CD14-positive monocyte (primary cell): Measurements from ENCODE around the gene SLC7A4. TPM values are rescaled to one million over a fixed set of nuclear protein-coding genes. Genes with fewer than 3 reads are reported as not detected.

Source experiments
- DNase-seq, 3 donors: peaks; one replicate each; pipeline ENCODE4 v3.0.0-alpha.2; 2011 to 2022
- H2AFZ ChIP-seq: 2 replicates; pipeline ENCODE4 v1.6.0; 2012; ENCODE audit warnings: mild to moderate bottlenecking, low read depth, low read length, inconsistent platforms; ENCODE audit not compliant: insufficient read depth, poor library complexity, severe bottlenecking
- H3K27ac ChIP-seq, 2 donors: 1 replicate in 1 of 2; 2 replicates in 1 of 2; pipeline ENCODE4 v1.5.1; 2012 to 2013; ENCODE audit warnings: low read length in 2 of 2, control low read depth in 1 of 2, inconsistent platforms in 1 of 2, low read depth in 1 of 2, mild to moderate bottlenecking in 1 of 2
- H3K27me3 ChIP-seq, 2 donors: one replicate each; pipeline versions ENCODE4 v1.6.0 to v1.6.1; 2011 to 2013; ENCODE audit warnings: low read length in 2 of 2; ENCODE audit not compliant: control insufficient read depth in 2 of 2, insufficient read depth in 2 of 2
- H3K36me3 ChIP-seq, 2 donors: replicated peaks in 1 of 2; 1 replicate in 1 of 2; 2 replicates in 1 of 2; pipeline versions ENCODE4 v1.5.1 to v1.6.1; 2012 to 2013; ENCODE audit warnings: low read length in 2 of 2, control low read depth in 1 of 2, inconsistent platforms in 1 of 2, mild to moderate bottlenecking in 1 of 2; ENCODE audit not compliant: insufficient read depth in 2 of 2, control insufficient read depth in 1 of 2
- H3K4me1 ChIP-seq, 2 donors: 1 replicate in 1 of 2; 2 replicates in 1 of 2; pipeline versions ENCODE4 v1.5.1 to v1.6.1; 2012 to 2013; ENCODE audit warnings: low read length in 2 of 2, control low read depth in 1 of 2, inconsistent platforms in 1 of 2, mild to moderate bottlenecking in 1 of 2, moderate library complexity in 1 of 2; ENCODE audit not compliant: insufficient read depth in 2 of 2, control insufficient read depth in 1 of 2
- H3K4me2 ChIP-seq: replicated peaks from 2 replicates; pipeline ENCODE3; 2012; ENCODE audit warnings: low read length, moderate library complexity, mild to moderate bottlenecking; ENCODE audit not compliant: poor library complexity, severe bottlenecking; ENCODE audit errors: extremely low read depth
- H3K4me3 ChIP-seq, 3 experiments: fragments of 200-600 bp in 1 of 3; sonication (generic) in 1 of 3; replicated peaks in 1 of 3; 1 replicate in 2 of 3; 2 replicates in 1 of 3; pipeline ENCODE4 v1.5.1; 2011 to 2013; ENCODE audit warnings: low read length in 3 of 3, mild to moderate bottlenecking in 3 of 3, control low read depth in 2 of 3, low read depth in 2 of 3, inconsistent platforms in 1 of 3, moderate library complexity in 1 of 3
- H3K79me2 ChIP-seq: 2 replicates; pipeline ENCODE4 v1.6.0; 2012; ENCODE audit warnings: mild to moderate bottlenecking, control low read depth, inconsistent platforms, low read length, moderate library complexity; ENCODE audit not compliant: insufficient read depth
- H3K9ac ChIP-seq: 2 replicates; pipeline ENCODE4 v1.6.0; 2017; ENCODE audit warnings: low read length, mild to moderate bottlenecking; ENCODE audit not compliant: insufficient read depth, poor library complexity, severe bottlenecking
- H3K9me3 ChIP-seq, 2 donors: replicated peaks in 1 of 2; 1 replicate in 1 of 2; 2 replicates in 1 of 2; pipeline versions ENCODE4 v1.5.1 to v1.6.1; 2012 to 2013; ENCODE audit warnings: low read length in 2 of 2, control low read depth in 1 of 2; ENCODE audit not compliant: control insufficient read depth in 1 of 2, insufficient read depth in 1 of 2
- H4K20me1 ChIP-seq: 2 replicates; pipeline ENCODE4 v1.6.0; 2012; ENCODE audit warnings: mild to moderate bottlenecking, low read length, control low read depth, moderate library complexity; ENCODE audit not compliant: insufficient read depth
- H3K27ac Mint-ChIP-seq, 7 donors: one replicate each; pipeline ENCODE4 v1.8.0; 2020; ENCODE audit warnings: mild to moderate bottlenecking in 7 of 7, mixed read lengths in 7 of 7, moderate library complexity in 6 of 7, inconsistent platforms in 2 of 7
- H3K27me3 Mint-ChIP-seq, 3 donors: one replicate each; pipeline ENCODE4 v1.8.0; 2021 to 2022; ENCODE audit warnings: low read depth in 3 of 3, mild to moderate bottlenecking in 3 of 3, mixed read lengths in 3 of 3, moderate library complexity in 3 of 3, inconsistent platforms in 1 of 3
- H3K36me3 Mint-ChIP-seq, 2 donors: one replicate each; pipeline ENCODE4 v1.8.0; 2020; ENCODE audit warnings: mixed read lengths in 2 of 2, inconsistent platforms in 1 of 2, mild to moderate bottlenecking in 1 of 2
- H3K4me1 Mint-ChIP-seq: one replicate; pipeline ENCODE4 v1.8.0; 2020; ENCODE audit warnings: mild to moderate bottlenecking, mixed read lengths
- H3K4me3 Mint-ChIP-seq, 2 donors: one replicate each; pipeline ENCODE4 v1.8.0; 2020; ENCODE audit warnings: mild to moderate bottlenecking in 2 of 2, mixed read lengths in 2 of 2, moderate library complexity in 1 of 2
- H3K9me3 Mint-ChIP-seq, 7 donors: one replicate each; pipeline ENCODE4 v1.8.0; 2020 to 2022; ENCODE audit warnings: mixed read lengths in 7 of 7, mild to moderate bottlenecking in 6 of 7, moderate library complexity in 6 of 7, inconsistent platforms in 2 of 7
- WGBS: methylation state at CpG from one replicate; pipeline ENCODE4 v1.1.5; 2013; ENCODE audit warnings: missing lambda C conversion rate; ENCODE audit not compliant: insufficient coverage; 5-methylcytosine and 5-hydroxymethylcytosine counted together
- intact Hi-C, 2 donors: fragments of 100-400 bp; cut with micrococcal nuclease; formaldehyde crosslinking; loops; one replicate each; pipeline versions ENCODE4 v1.15.0 to v1.15.1; 2023
- polyA plus RNA-seq, 3 donors: library from polyadenylated mRNA; depleted of rRNA in 1 of 3; unstranded in 2 of 3; stranded (reverse) in 1 of 3; fragments of 300-500 nt in 2 of 3; fragments of >200 nt in 1 of 3; fragmentation: Illumina TruSeq in 2 of 3; gene quantifications; 1 replicate in 2 of 3; 2 replicates in 1 of 3; pipeline ENCODE4 v1.2.3, GENCODE V29; 2012 to 2021
- TF ChIP-seq, protein P1 (sequence below): fragments of 200-600 bp; IDR thresholded peaks from one replicate; pipeline ENCODE4 v1.8.0; 2022; ENCODE audit warnings: antibody characterized with exemption, mild to moderate bottlenecking

SLC7A4 gene
- polyA plus RNA-seq, 3 donors, result not detected

DNA sequence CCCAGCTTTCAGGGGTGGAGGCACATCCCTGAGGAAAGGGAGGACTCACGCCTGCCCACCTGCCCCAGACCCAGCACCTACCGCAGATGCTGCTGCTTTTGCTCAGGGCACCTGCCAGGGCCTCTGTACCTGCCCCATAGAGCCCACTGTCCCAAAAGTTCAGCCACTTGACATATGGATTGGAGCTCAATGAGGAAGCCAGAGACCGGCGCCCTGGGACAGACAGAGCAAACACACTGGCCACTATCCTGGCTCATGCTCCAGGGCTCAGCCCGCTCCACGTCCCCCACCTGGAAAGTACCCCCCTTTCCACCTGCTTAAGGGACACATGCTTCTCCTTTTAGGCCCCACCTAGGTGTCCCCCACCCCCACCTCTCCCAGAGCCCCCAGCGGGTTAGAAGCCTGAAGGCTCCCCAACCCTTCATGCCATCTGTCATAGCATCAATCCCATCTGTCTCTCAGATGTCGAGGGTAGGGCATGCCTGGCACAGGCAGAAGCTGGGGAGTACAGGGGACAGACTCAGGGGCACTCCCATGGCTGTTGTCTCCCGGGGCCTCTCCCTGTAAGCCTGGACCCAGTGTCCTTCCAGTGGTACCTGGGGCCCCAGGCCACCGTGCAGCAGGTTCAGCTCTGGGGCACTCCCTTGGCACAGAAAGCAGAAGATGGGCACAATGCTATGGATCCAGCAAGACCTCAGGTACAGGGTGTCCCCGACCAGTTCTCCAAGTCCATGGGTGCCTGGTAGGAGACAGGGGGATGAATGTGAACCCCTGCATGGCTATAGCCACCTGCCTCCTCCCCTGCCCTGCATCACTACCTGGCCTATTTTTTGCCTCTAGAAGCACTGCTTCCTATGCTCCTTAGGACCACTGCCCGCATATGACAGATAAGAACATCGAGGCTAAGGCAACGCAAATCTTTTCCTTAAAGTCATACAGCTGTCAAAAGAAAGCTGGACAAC is 19.6 kb downstream of the SLC7A4 start:
- Mint-ChIP-seq H3K36me3 (no peaks in the 10 kb centered on the region), H3K9me3 (peaks cover 0 to 3% (median 0%) of the 10 kb centered on the region in 7 donors), H3K4me1 (peaks cover 13% of the 10 kb centered on the region), H3K27ac (peak overlapping the region in 3 of 7 donors; percentile 40 to 63 (median 41)), H3K4me3 (peak overlapping the region in 1 of 2 donors; percentile 39), H3K27me3 (peaks cover 9 to 39% (median 13%) of the 10 kb centered on the region in 3 donors)
- H3K4me1 ChIP-seq, result peaks cover 15 to 19% of the 10 kb centered on the region in 2 donors
- no peaks in the 10 kb centered on the region for H3K79me2 ChIP-seq
- no peaks in the 10 kb centered on the region for H3K36me3 ChIP-seq
- H4K20me1 ChIP-seq, result no peaks in the 10 kb centered on the region
- H3K27me3 ChIP-seq, result peaks cover 0 to 14% of the 10 kb centered on the region in 2 donors
- TF ChIP-seq, protein P1, sequence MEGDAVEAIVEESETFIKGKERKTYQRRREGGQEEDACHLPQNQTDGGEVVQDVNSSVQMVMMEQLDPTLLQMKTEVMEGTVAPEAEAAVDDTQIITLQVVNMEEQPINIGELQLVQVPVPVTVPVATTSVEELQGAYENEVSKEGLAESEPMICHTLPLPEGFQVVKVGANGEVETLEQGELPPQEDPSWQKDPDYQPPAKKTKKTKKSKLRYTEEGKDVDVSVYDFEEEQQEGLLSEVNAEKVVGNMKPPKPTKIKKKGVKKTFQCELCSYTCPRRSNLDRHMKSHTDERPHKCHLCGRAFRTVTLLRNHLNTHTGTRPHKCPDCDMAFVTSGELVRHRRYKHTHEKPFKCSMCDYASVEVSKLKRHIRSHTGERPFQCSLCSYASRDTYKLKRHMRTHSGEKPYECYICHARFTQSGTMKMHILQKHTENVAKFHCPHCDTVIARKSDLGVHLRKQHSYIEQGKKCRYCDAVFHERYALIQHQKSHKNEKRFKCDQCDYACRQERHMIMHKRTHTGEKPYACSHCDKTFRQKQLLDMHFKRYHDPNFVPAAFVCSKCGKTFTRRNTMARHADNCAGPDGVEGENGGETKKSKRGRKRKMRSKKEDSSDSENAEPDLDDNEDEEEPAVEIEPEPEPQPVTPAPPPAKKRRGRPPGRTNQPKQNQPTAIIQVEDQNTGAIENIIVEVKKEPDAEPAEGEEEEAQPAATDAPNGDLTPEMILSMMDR, result no peak
- no peak overlapping the region for H3K4me2 ChIP-seq
- 95% methylated on average over 12 of the region's 14 CpGs for WGBS
- no peak overlapping the region for H3K9ac ChIP-seq
- H3K27ac ChIP-seq, result no peak overlapping the region
- intact Hi-C loops, result loop anchor here in 1 of 2 donors (5.0 to 10.0 kb wide), 2 partner anchors 50 to 128 kb away; no protein-coding TSS in a partner anchor
- H3K9me3 ChIP-seq, result no peaks in the 10 kb centered on the region
- H2AFZ ChIP-seq, result no peak overlapping the region
- no peak overlapping the region for H3K4me3 ChIP-seq
- DNase-seq, result no peak

DNA sequence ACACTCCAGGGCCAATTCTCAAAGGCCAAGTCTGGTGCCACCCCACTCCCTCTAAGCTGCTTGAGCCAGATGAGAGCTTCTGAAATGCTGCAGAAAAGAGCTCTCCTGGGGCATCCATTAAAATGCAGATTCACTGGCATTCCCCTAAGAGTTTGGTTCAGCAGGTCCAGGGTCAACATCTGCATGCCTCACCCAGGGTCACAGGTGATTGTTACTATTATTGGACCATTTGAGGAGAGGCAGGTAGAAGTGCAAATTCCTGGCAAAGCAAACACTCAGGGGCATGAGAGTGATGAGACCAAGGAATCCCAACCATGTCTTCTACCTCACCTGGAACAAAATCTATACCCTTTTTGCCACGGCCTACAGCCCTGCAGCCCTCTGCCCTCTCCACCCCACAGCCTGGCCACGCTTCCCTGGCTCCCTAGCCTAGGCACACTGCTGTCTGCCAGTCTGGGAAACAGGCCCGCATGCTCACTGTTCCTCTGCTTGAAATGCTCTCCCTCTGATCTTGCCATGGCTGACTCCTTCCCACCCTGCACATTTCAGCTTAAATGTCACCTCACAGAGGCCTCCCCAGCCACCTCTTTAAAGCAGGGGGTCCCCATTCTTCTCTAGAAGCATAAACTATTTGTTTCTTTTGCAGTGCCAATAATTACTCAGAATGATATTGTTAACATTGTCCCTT is 21.8 kb downstream of the SLC7A4 start:
- Mint-ChIP-seq H3K4me3 (no peak overlapping the region), H3K27ac (peak overlapping the region in 1 of 7 donors; percentile 26), H3K27me3 (peaks cover 11 to 26% (median 12%) of the 10 kb centered on the region in 3 donors), H3K36me3 (no peaks in the 10 kb centered on the region), H3K9me3 (no peaks in the 10 kb centered on the region), H3K4me1 (peaks cover 13% of the 10 kb centered on the region)
- Histone ChIP-seq H3K79me2 (no peaks in the 10 kb centered on the region), H2AFZ (no peak overlapping the region), H3K9ac (no peak overlapping the region), H3K4me1 (peaks cover 15 to 19% of the 10 kb centered on the region in 2 donors), H3K4me3 (no peak overlapping the region), H3K36me3 (no peaks in the 10 kb centered on the region), H3K27me3 (peaks cover 0 to 14% of the 10 kb centered on the region in 2 donors), H3K27ac (no peak overlapping the region), H3K4me2 (no peak overlapping the region), H4K20me1 (no peaks in the 10 kb centered on the region), H3K9me3 (no peaks in the 10 kb centered on the region)
- no peak for DNase-seq
- 83% methylated on average over 3 of the region's 3 CpGs for WGBS
- intact Hi-C loops, result loop anchor here in 1 of 2 donors (5.0 to 10.0 kb wide), 2 partner anchors 48 to 126 kb away; no protein-coding TSS in a partner anchor
- TF ChIP-seq, protein P1, result no peak
